ENCODE results near the gene IL4I1.

IL4I1 gene

DNA sequence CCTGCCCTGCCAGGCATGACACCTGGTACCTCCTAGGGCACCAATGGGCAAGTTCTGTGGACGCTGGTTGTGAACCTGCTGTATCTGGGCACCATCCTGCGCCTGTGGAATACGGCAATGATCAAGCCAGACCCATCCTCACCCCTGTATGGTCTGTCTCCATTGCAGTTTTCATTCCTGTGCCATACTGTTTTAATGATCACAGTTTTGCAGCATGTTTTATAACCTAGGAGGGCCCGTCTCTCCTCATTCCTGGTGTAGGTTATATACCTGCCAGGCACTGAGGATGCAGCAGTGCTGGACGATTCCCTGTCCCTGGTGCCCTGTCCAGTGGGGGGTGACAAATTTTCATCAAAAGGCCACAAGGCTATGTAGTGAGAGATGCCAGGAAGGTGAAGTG lies 13.6 kb downstream of the IL4I1 start:
- no peak overlapping the region for H3K4me3 ChIP-seq (ENCODE audit: low read depth, low read length)
- TF ChIP-seq, protein P1, sequence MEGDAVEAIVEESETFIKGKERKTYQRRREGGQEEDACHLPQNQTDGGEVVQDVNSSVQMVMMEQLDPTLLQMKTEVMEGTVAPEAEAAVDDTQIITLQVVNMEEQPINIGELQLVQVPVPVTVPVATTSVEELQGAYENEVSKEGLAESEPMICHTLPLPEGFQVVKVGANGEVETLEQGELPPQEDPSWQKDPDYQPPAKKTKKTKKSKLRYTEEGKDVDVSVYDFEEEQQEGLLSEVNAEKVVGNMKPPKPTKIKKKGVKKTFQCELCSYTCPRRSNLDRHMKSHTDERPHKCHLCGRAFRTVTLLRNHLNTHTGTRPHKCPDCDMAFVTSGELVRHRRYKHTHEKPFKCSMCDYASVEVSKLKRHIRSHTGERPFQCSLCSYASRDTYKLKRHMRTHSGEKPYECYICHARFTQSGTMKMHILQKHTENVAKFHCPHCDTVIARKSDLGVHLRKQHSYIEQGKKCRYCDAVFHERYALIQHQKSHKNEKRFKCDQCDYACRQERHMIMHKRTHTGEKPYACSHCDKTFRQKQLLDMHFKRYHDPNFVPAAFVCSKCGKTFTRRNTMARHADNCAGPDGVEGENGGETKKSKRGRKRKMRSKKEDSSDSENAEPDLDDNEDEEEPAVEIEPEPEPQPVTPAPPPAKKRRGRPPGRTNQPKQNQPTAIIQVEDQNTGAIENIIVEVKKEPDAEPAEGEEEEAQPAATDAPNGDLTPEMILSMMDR (IDR thresholded peaks at IDR 0.05): no peak
- no peak overlapping the region for H3K4me2 ChIP-seq (ENCODE audit: low read length)
- no peaks in the 10 kb centered on the region for H3K9me3 ChIP-seq (ENCODE audit: control insufficient read depth, low read length)
- no peak overlapping the region for H3K27ac ChIP-seq
- H3K4me1 ChIP-seq: no peaks in the 10 kb centered on the region
- no peaks in the 10 kb centered on the region for H3K27me3 ChIP-seq (ENCODE audit: control insufficient read depth, insufficient read depth, low read length)
- no peak overlapping the region for H2AFZ ChIP-seq
- no peak overlapping the region for H3K9ac ChIP-seq
- no peaks in the 10 kb centered on the region for H3K36me3 ChIP-seq (ENCODE audit: control insufficient read depth, insufficient read depth, low read length)
- no peaks in the 10 kb centered on the region for H3K79me2 ChIP-seq

DNA sequence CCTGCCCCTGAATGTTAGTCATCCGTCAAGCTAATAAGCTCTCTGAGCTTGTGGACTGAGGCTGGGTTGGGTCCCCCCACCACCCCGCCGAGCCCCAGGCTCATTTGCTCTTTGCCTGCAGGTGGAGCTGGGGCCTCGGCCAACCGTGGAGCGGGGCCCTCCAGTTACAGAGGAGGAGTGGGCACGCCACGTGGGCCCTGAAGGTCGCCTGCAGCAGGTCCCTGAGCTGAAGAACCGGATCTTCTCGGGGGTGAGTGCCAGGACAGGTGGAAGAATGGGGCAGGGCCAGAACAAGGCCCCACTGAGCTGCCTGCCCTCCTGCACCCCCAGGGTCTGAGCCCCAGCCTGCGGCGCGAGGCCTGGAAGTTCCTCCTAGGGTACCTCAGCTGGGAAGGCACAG lies 14.0 kb downstream of the IL4I1 start:
- Histone ChIP-seq H3K4me1 (no peaks in the 10 kb centered on the region), H3K4me3 (ENCODE audit: low read depth, low read length) (no peak overlapping the region), H3K27me3 (ENCODE audit: control insufficient read depth, insufficient read depth, low read length) (no peaks in the 10 kb centered on the region), H3K9me3 (ENCODE audit: control insufficient read depth, low read length) (no peaks in the 10 kb centered on the region), H3K4me2 (ENCODE audit: low read length) (no peak overlapping the region), H3K79me2 (no peaks in the 10 kb centered on the region), H3K36me3 (ENCODE audit: control insufficient read depth, insufficient read depth, low read length) (no peaks in the 10 kb centered on the region), H3K9ac (no peak overlapping the region), H2AFZ (no peak overlapping the region), H3K27ac (no peak overlapping the region)
- TF ChIP-seq, protein P1 (IDR thresholded peaks at IDR 0.05): no peak

DNA sequence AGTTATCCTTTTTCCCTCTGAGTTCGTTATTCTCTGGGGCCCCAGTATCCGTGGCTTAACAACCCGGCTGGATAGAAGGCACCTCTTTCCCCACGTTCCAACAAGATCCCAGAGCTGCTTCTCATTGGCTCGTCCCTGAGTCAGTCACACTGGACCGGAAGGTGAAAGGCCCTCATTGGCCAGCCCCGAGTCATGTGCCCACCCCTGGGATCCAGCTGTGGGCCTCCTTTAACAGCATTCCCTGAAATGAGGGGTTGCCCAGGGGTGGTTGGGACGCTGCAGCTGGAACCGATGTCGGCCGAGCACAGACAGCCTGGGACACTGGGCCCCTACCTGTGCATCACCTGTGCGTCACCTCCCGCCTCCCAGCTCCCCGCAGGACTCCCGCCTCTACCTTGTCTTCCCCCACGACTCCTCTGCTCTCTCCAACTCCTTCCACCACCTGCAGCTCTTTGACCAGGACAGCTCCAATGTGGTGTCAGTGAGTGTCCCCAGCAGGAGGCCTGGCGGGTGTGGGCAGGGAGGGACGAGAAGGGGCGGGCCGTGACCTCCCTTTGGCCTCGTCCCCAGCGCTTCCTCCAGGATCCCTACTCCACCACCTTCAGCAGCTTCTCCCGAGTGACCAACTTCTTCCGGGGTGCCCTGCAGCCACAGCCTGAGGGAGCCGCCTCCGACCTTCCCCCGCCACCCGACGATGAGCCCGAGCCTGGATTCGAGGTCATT lies 14.9 kb downstream of the IL4I1 start:
- H3K4me3 ChIP-seq (ENCODE audit: low read depth, low read length): no peak overlapping the region
- no peaks in the 10 kb centered on the region for H3K79me2 ChIP-seq
- H3K4me1 ChIP-seq: no peaks in the 10 kb centered on the region
- H3K9ac ChIP-seq: no peak overlapping the region
- H2AFZ ChIP-seq: no peak overlapping the region
- no peaks in the 10 kb centered on the region for H3K9me3 ChIP-seq (ENCODE audit: control insufficient read depth, low read length)
- no peaks in the 10 kb centered on the region for H3K36me3 ChIP-seq (ENCODE audit: control insufficient read depth, insufficient read depth, low read length)
- TF ChIP-seq, protein P1 (IDR thresholded peaks at IDR 0.05): no peak
- H3K27me3 ChIP-seq (ENCODE audit: control insufficient read depth, insufficient read depth, low read length): no peaks in the 10 kb centered on the region
- H3K4me2 ChIP-seq (ENCODE audit: low read length): no peak overlapping the region
- H3K27ac ChIP-seq: no peak overlapping the region

DNA sequence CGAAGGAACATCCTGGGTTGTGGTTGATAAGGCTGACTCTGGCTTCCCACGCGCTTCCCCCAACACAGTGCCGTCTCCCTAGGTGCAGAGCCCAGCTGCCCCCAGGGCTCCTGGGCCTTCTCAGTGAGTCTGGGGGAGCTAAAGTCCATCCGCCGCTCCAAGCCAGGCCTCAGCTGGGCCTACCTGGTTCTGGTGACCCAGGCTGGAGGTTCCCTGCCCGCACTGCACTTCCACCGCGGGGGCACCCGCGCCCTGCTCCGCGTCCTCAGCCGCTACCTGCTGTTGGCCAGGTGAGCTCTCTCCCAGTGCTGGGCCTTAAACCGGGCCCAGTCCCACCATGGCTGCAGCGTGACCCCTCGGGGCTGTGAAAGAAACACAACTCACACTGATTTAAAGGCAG lies 15.5 kb downstream of the IL4I1 start:
- H3K9ac ChIP-seq: no peak overlapping the region

More for the DNA sequence above, 15.5 kb downstream of the IL4I1 start:
- Histone ChIP-seq H3K36me3 (ENCODE audit: control insufficient read depth, insufficient read depth, low read length) (no peaks in the 10 kb centered on the region), H3K9me3 (ENCODE audit: control insufficient read depth, low read length) (no peaks in the 10 kb centered on the region), H3K4me3 (ENCODE audit: low read depth, low read length) (no peak overlapping the region), H3K4me1 (no peaks in the 10 kb centered on the region), H3K4me2 (ENCODE audit: low read length) (no peak overlapping the region), H2AFZ (no peak overlapping the region), H3K27me3 (ENCODE audit: control insufficient read depth, insufficient read depth, low read length) (no peaks in the 10 kb centered on the region), H3K79me2 (no peaks in the 10 kb centered on the region), H3K27ac (no peak overlapping the region)
- TF ChIP-seq, protein P1 (IDR thresholded peaks at IDR 0.05): no peak
